ENCODE results near the gene DOCK2.

The DOCK2 gene

DNA sequence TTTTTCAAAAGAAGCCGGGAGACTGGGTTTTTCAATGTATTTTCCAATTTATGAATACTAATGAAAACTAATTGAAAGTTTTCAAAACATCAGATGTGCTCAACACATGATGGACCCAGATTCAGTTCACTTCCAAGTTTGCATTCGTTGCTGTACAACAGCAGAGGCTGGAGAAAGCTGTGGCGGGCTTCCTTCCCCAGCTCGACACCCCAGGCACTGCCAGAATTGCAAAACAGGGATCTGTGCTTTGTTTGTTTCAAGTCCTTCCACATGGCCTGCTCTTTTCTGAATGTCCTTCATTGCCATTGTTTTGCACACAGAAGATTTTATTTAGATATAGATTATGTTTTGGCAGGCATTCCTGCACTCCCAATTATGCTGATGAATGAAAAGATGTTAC is 373.5 kb downstream of the DOCK2 start:
- TF ChIP-seq CTCF (conservative IDR thresholded peaks at IDR 0.05; ENCODE audit: low read length), result no peak
- DNase-seq (ENCODE audit: low read depth), result no peak
- no peak overlapping the region for H3K4me3 ChIP-seq (ENCODE audit: low read length)

- no peak overlapping the region for H3K4me3 ChIP-seq (ENCODE audit: low read length)
- TF ChIP-seq CTCF (conservative IDR thresholded peaks at IDR 0.05; ENCODE audit: low read length), result no peak
- no peak for DNase-seq (ENCODE audit: low read depth)
Observed at GRCh38 chr5:170011751-170012150, 374.7 kb downstream of the DOCK2 start.

- no peak for TF ChIP-seq CTCF (conservative IDR thresholded peaks at IDR 0.05; ENCODE audit: low read length)
- no peak overlapping the region for H3K4me3 ChIP-seq (ENCODE audit: low read length)
- DNase-seq (ENCODE audit: low read depth), result no peak
Observed at GRCh38 chr5:170012622-170013021, 375.5 kb downstream of the DOCK2 start.

- no peak for TF ChIP-seq CTCF (conservative IDR thresholded peaks at IDR 0.05; ENCODE audit: low read length)
- no peak overlapping the region for H3K4me3 ChIP-seq (ENCODE audit: low read length)
- no peak for DNase-seq (ENCODE audit: low read depth)
Observed at GRCh38 chr5:170020423-170020822, 383.3 kb downstream of the DOCK2 start.

DNA sequence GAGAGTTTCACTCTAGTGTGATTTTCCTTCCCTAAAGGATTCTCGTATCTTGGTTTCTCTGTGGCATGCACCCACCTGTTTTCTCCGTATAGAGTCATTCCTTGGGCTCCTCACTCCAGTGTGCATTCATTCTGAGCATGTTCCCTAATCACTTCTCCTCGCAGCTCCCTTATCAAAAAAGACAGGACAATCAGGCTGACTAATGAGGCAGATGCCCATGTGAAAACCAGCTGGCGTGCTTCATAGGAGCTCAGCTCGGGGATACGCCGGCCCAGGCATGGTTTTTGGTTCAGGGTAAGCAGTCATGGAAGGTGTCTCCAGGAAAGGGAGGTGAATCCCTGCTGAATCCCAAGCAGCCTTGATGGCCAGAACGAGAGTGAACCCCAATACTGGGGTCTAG is 384.4 kb downstream of the DOCK2 start:
- TF ChIP-seq CTCF (conservative IDR thresholded peaks at IDR 0.05; ENCODE audit: low read length), result no peak
- H3K4me3 ChIP-seq (ENCODE audit: low read length), result no peak overlapping the region
- DNase-seq (ENCODE audit: low read depth), result no peak

GRCh38 chr5:170025853-170026252 is 388.8 kb downstream of the DOCK2 start:
- DNase-seq (ENCODE audit: low read depth), result no peak
- no peak overlapping the region for H3K4me3 ChIP-seq (ENCODE audit: low read length)
- TF ChIP-seq CTCF (conservative IDR thresholded peaks at IDR 0.05; ENCODE audit: low read length), result no peak

- DNase-seq (ENCODE audit: low read depth), result peak; percentile 45
- H3K4me3 ChIP-seq (ENCODE audit: low read length), result no peak overlapping the region
- no peak for TF ChIP-seq CTCF (conservative IDR thresholded peaks at IDR 0.05; ENCODE audit: low read length)
Observed at GRCh38 chr5:170028124-170028523, 391.0 kb downstream of the DOCK2 start.

Data from AG10803 (cell line).